Neural cell (in vitro differentiated cells): ENCODE results near the gene KIF12. TPM values are rescaled to one million over a fixed set of nuclear protein-coding genes. Genes with fewer than 3 reads are reported as not detected.

ENCODE experiments used
- H2AFZ ChIP-seq: fragments of 200-600, 300-800 bp; sonication (generic), shearing (Covaris generic); 2 replicates; pipeline ENCODE4 v1.6.0; 2014; ENCODE audit warnings: low read depth, mild to moderate bottlenecking, antibody characterized with exemption, low read length, moderate library complexity
- H3F3A ChIP-seq: fragments of 200-600 bp; shearing (Covaris generic); 2 replicates; pipeline ENCODE4 v1.6.1; 2016; ENCODE audit warnings: mild to moderate bottlenecking, moderate library complexity, mixed read lengths, antibody characterized with exemption, low read length; ENCODE audit not compliant: insufficient read depth, poor library complexity, severe bottlenecking
- H3K27ac ChIP-seq: fragments of 200-600, 300-800 bp; sonication (generic), shearing (Covaris generic); 2 replicates; pipeline ENCODE4 v1.5.1; 2014; ENCODE audit warnings: mild to moderate bottlenecking, low read length, moderate library complexity
- H3K27me3 ChIP-seq: fragments of 300-800, 200-600 bp; sonication (generic), shearing (Covaris generic); 2 replicates; pipeline ENCODE4 v1.6.0; 2014; ENCODE audit warnings: mild to moderate bottlenecking, low read depth, low read length, moderate library complexity; ENCODE audit not compliant: insufficient read depth
- H3K36me3 ChIP-seq: fragments of 300-800, 200-600 bp; sonication (generic), shearing (Covaris generic); 2 replicates; pipeline ENCODE4 v1.5.1; 2014; ENCODE audit warnings: mild to moderate bottlenecking, antibody characterized with exemption, low read length, moderate library complexity; ENCODE audit not compliant: insufficient read depth
- H3K4me2 ChIP-seq: fragments of 300-800, 200-600 bp; sonication (generic), shearing (Covaris generic); 2 replicates; pipeline ENCODE4 v1.6.0; 2014; ENCODE audit warnings: mild to moderate bottlenecking, low read length
- H3K4me3 ChIP-seq: fragments of 300-800, 200-600 bp; sonication (generic), shearing (Covaris generic); 2 replicates; pipeline ENCODE4 v1.5.1; 2014; ENCODE audit warnings: mild to moderate bottlenecking, low read length, moderate library complexity
- H3K79me2 ChIP-seq: fragments of 200-600 bp; shearing (Covaris generic); replicated peaks from 2 replicates; pipeline ENCODE4 v1.6.0; 2014; ENCODE audit warnings: mild to moderate bottlenecking, low read length, moderate library complexity; ENCODE audit not compliant: insufficient read depth
- H3K9ac ChIP-seq: fragments of 300-800, 200-600 bp; sonication (generic), shearing (Covaris generic); 2 replicates; pipeline ENCODE4 v1.6.1; 2016; ENCODE audit warnings: mild to moderate bottlenecking, low read length, mixed read lengths
- H3K9me2 ChIP-seq: fragments of 200-600 bp; shearing (Covaris generic); 2 replicates; pipeline ENCODE4 v1.6.1; 2016; ENCODE audit warnings: mild to moderate bottlenecking, low read length, mixed read lengths; ENCODE audit not compliant: insufficient read depth
- H3K9me3 ChIP-seq: fragments of 200-600, 300-800 bp; sonication (generic), shearing (Covaris generic); 2 replicates; pipeline ENCODE4 v1.6.1; 2016; ENCODE audit warnings: mild to moderate bottlenecking, mixed run types, low read length, moderate library complexity, mixed read lengths
- H4K20me1 ChIP-seq: fragments of 200-600 bp; shearing (Covaris generic); 2 replicates; pipeline ENCODE4 v1.6.1; 2016; ENCODE audit warnings: mild to moderate bottlenecking, mixed run types; ENCODE audit not compliant: insufficient read depth
- CTCF ChIP-seq: fragments of 450-650 bp; IDR thresholded peaks from 2 replicates; pipeline ENCODE4 v1.5.1; 2014; ENCODE audit warnings: antibody characterized with exemption, mild to moderate bottlenecking, moderate library complexity; ENCODE audit not compliant: poor library complexity, severe bottlenecking
- EP300 ChIP-seq: fragments of 450-650 bp; conservative IDR thresholded peaks from 2 replicates; pipeline ENCODE4 v1.6.1; 2014; ENCODE audit warnings: antibody characterized with exemption, mild to moderate bottlenecking, moderate library complexity; ENCODE audit not compliant: poor library complexity, severe bottlenecking
- EZH2 ChIP-seq: fragments of 200-600, 300-800 bp; shearing (Covaris generic), sonication (generic); IDR thresholded peaks from 2 replicates; pipeline ENCODE4 v1.6.1; 2014; ENCODE audit warnings: antibody characterized with exemption, low read length, borderline replicate concordance, mild to moderate bottlenecking; ENCODE audit not compliant: insufficient read depth, poor library complexity, severe bottlenecking
- MXI1 ChIP-seq: fragments of 450-650 bp; conservative IDR thresholded peaks from 2 replicates; pipeline ENCODE4 v1.6.1; 2014; ENCODE audit warnings: antibody characterized with exemption, mild to moderate bottlenecking; ENCODE audit not compliant: poor library complexity, severe bottlenecking
- POLR2AphosphoS5 ChIP-seq: IDR thresholded peaks from 2 replicates; pipeline ENCODE4 v1.6.1; 2012
- RAD21 ChIP-seq: fragments of 450-650 bp; conservative IDR thresholded peaks from 2 replicates; pipeline ENCODE4 v1.6.1; 2014; ENCODE audit warnings: antibody characterized with exemption, mild to moderate bottlenecking, moderate library complexity
- REST ChIP-seq: IDR thresholded peaks from 2 replicates; pipeline ENCODE4 v1.6.1; 2012; ENCODE audit warnings: borderline replicate concordance
- SMC3 ChIP-seq: fragments of 450-650 bp; conservative IDR thresholded peaks from 2 replicates; pipeline ENCODE4 v1.6.1; 2014; ENCODE audit warnings: antibody characterized with exemption, mild to moderate bottlenecking, moderate library complexity; ENCODE audit not compliant: poor library complexity
- TAF1 ChIP-seq: IDR thresholded peaks from 2 replicates; pipeline ENCODE4 v1.6.1; 2012; ENCODE audit warnings: low read depth
- polyA plus RNA-seq: library from polyadenylated mRNA; depleted of rRNA; stranded (reverse); fragments of >200 nt; gene quantifications from 2 replicates; pipeline ENCODE4 v1.2.3, GENCODE V29; 2014

The KIF12 gene
- polyA plus RNA-seq, 1 donor from 2014 or later: not detected

GRCh38 chr9:114078021-114078780, 20.9 kb downstream of the KIF12 start, which contains the start of gene AMBP:
AMBP (minus strand) TSS chr9:114078300; CDS start chr9:114078209, 91 bp downstream.
- H2AFZ ChIP-seq: no peak within 1 kb of the TSS
- no peaks in the 10 kb centered on the region for H4K20me1 ChIP-seq
- H3K4me3 ChIP-seq: no peak within 1 kb of the TSS
- H3K27me3 ChIP-seq: no peaks in the 10 kb centered on the region
- H3K9me2 ChIP-seq: no peaks in the 10 kb centered on the region
- no peak within 1 kb of the TSS for H3K27ac ChIP-seq
- TF ChIP-seq SMC3 (no peak), MXI1 (no peak), CTCF (no peak), RAD21 (no peak), POLR2AphosphoS5 (no peak), REST (no peak), EZH2 (no peak), EP300 (no peak), TAF1 (no peak)
- no peaks in the 10 kb centered on the region for H3K79me2 ChIP-seq
- no peaks in the 10 kb centered on the region for H3K36me3 ChIP-seq
- H3K9ac ChIP-seq: no peak within 1 kb of the TSS
- no peak within 1 kb of the TSS for H3K4me2 ChIP-seq
- H3F3A ChIP-seq: no peaks in the 10 kb centered on the region
- no peaks in the 10 kb centered on the region for H3K9me3 ChIP-seq

- H3K9me3 ChIP-seq: no peaks in the 10 kb centered on the region
- H3K9ac ChIP-seq: no peak overlapping the region
- no peaks in the 10 kb centered on the region for H3K36me3 ChIP-seq
- no peak overlapping the region for H3K4me2 ChIP-seq
- no peak overlapping the region for H3K27ac ChIP-seq
- no peaks in the 10 kb centered on the region for H3K27me3 ChIP-seq
- no peak for TF ChIP-seq EZH2
- TF ChIP-seq CTCF: no peak
- TF ChIP-seq TAF1: no peak
- TF ChIP-seq POLR2AphosphoS5: no peak
- no peak for TF ChIP-seq EP300
- TF ChIP-seq MXI1: no peak
- no peak for TF ChIP-seq REST
- TF ChIP-seq RAD21: no peak
- TF ChIP-seq SMC3: no peak
- H3F3A ChIP-seq: no peaks in the 10 kb centered on the region
- no peak overlapping the region for H2AFZ ChIP-seq
- no peaks in the 10 kb centered on the region for H3K79me2 ChIP-seq
- H3K4me3 ChIP-seq: no peak overlapping the region
- no peaks in the 10 kb centered on the region for H3K9me2 ChIP-seq
- H4K20me1 ChIP-seq: no peaks in the 10 kb centered on the region
Observed at GRCh38 chr9:114077162-114077837, 21.8 kb downstream of the KIF12 start.
